NCI-H2171 treated with DMSO at 0.1 percent for 48 hours (cell line): ENCODE results near the gene NRROS.
A peak's percentile ranks its signal among the peaks of the same experiment; 100 is the strongest.
"Not testable (repeated sequence)": the region's sequence is repeated elsewhere in the genome, so short reads cannot be mapped to it uniquely, and the experiment has no call there.

Experiments
- DNase-seq: peaks from one replicate; lab custom pipeline; 2025; lab: John Stamatoyannopoulos, UW

The NRROS gene

GRCh38 chr3:196624907-196625306, 14.6 kb upstream of the NRROS start:
- no peak for DNase-seq

GRCh38 chr3:196625331-196625730, 14.2 kb upstream of the NRROS start:
- no peak for DNase-seq

- no peak for DNase-seq
Observed at GRCh38 chr3:196627918-196628231, 11.6 kb upstream of the NRROS start.

GRCh38 chr3:196629228-196629627, 10.3 kb upstream of the NRROS start:
- DNase-seq, result no peak

- DNase-seq, result peak; percentile 54
Observed at GRCh38 chr3:196631682-196632045, 7.8 kb upstream of the NRROS start.

GRCh38 chr3:196632046-196632751, 7.3 kb upstream of the NRROS start:
- peak; percentile 92 for DNase-seq

GRCh38 chr3:196633555-196634151, 5.8 kb upstream of the NRROS start:
- no peak for DNase-seq

- DNase-seq, result no peak
Observed at GRCh38 chr3:196634224-196634623, 5.3 kb upstream of the NRROS start.

- no peak for DNase-seq
Observed at GRCh38 chr3:196634829-196635228, 4.7 kb upstream of the NRROS start.

- DNase-seq, result no peak
Observed at GRCh38 chr3:196636369-196637349, 2.8 kb upstream of the NRROS start.

GRCh38 chr3:196637941-196638340, 1.6 kb upstream of the NRROS start:
- not testable (repeated sequence) for DNase-seq

- no peak for DNase-seq
Observed at GRCh38 chr3:196638861-196639482, 522 bp upstream of the NRROS start.

GRCh38 chr3:196640297-196641018, 964 bp downstream of the NRROS start:
- no peak for DNase-seq

GRCh38 chr3:196641333-196642054, 2.0 kb downstream of the NRROS start:
- no peak for DNase-seq

- no peak for DNase-seq
Observed at GRCh38 chr3:196642434-196642833, 2.9 kb downstream of the NRROS start.

- no peak for DNase-seq
Observed at GRCh38 chr3:196643201-196643749, 3.8 kb downstream of the NRROS start.

GRCh38 chr3:196643761-196644160, 4.3 kb downstream of the NRROS start:
- DNase-seq, result no peak

GRCh38 chr3:196645096-196645495, 5.6 kb downstream of the NRROS start:
- DNase-seq, result no peak

- DNase-seq, result no peak
Observed at GRCh38 chr3:196645897-196646665, 6.6 kb downstream of the NRROS start.

- no peak for DNase-seq
Observed at GRCh38 chr3:196646666-196647216, 7.2 kb downstream of the NRROS start.
